Gastrocnemius medialis (tissue), 4 donors: ENCODE results near the gene ANKRD33B.

ENCODE experiments used
- CTCF ChIP-seq, 5 experiments: fragments of 450-650 bp in 3 of 5; fragments of 200-600 bp in 2 of 5; sonication (generic) in 2 of 5; IDR thresholded peaks in 4 of 5; conservative IDR thresholded peaks in 1 of 5; 1 replicate in 4 of 5; 2 replicates in 1 of 5; pipeline ENCODE4 v1.5.1; 2016 to 2019; ENCODE audit warnings: antibody characterized with exemption in 5 of 5, mild to moderate bottlenecking in 3 of 5, moderate library complexity in 3 of 5
- POLR2A ChIP-seq, 2 donors: fragments of 450-650 bp; IDR thresholded peaks; one replicate each; pipeline ENCODE4 v1.6.1; 2017; ENCODE audit warnings: antibody characterized with exemption in 2 of 2, mild to moderate bottlenecking in 2 of 2, moderate library complexity in 2 of 2

GRCh38 chr5:10586008-10586407, 22.1 kb downstream of the ANKRD33B start:
- TF ChIP-seq CTCF (IDR thresholded peaks at IDR 0.05 in 4 of 5, conservative IDR thresholded peaks at IDR 0.05 in 1 of 5) (no peak), POLR2A (IDR thresholded peaks at IDR 0.05) (no peak)
